GM21528 (cell line): ENCODE data around the gene KCNJ2.

Experiments
- ATAC-seq: cut with Tn5 transposase; IDR thresholded peaks from one replicate; pipeline ENCODE4 v1.9.1; 2021; ENCODE audit warnings: mild to moderate bottlenecking, moderate library complexity; ENCODE audit not compliant: unreplicated experiment, low FRiP score

The KCNJ2 gene

GRCh38 chr17:70168977-70169708, at the start of gene KCNJ2:
Gene KCNJ2, plus strand, starts transcription at chr17:70169532. Its CDS starts 5,508 bp downstream, at chr17:70175040.
- peak; percentile 98 for ATAC-seq

GRCh38 chr17:70119545-70119944, 49.8 kb upstream of the KCNJ2 start:
- no peak for ATAC-seq

GRCh38 chr17:70119983-70120382, 49.3 kb upstream of the KCNJ2 start:
- no peak for ATAC-seq

GRCh38 chr17:70120425-70120824, 48.9 kb upstream of the KCNJ2 start:
- no peak for ATAC-seq

GRCh38 chr17:70121126-70121525, 48.2 kb upstream of the KCNJ2 start:
- ATAC-seq, result no peak

GRCh38 chr17:70123193-70123592, 46.1 kb upstream of the KCNJ2 start:
- no peak for ATAC-seq

- no peak for ATAC-seq
Observed at GRCh38 chr17:70124723-70125122, 44.6 kb upstream of the KCNJ2 start.

GRCh38 chr17:70127221-70127873, 42.0 kb upstream of the KCNJ2 start:
- no peak for ATAC-seq

- ATAC-seq, result no peak
Observed at GRCh38 chr17:70128727-70129238, 40.5 kb upstream of the KCNJ2 start.

- no peak for ATAC-seq
Observed at GRCh38 chr17:70130289-70130688, 39.0 kb upstream of the KCNJ2 start.

GRCh38 chr17:70132505-70132904, 36.8 kb upstream of the KCNJ2 start:
- ATAC-seq, result no peak

- no peak for ATAC-seq
Observed at GRCh38 chr17:70134042-70134441, 35.3 kb upstream of the KCNJ2 start.

GRCh38 chr17:70134777-70135176, 34.6 kb upstream of the KCNJ2 start:
- ATAC-seq, result no peak

GRCh38 chr17:70136131-70136530, 33.2 kb upstream of the KCNJ2 start:
- ATAC-seq, result no peak

GRCh38 chr17:70137451-70138230, 31.7 kb upstream of the KCNJ2 start:
- peak; percentile 100 for ATAC-seq

- no peak for ATAC-seq
Observed at GRCh38 chr17:70138291-70138865, 31.0 kb upstream of the KCNJ2 start.

- no peak for ATAC-seq
Observed at GRCh38 chr17:70139449-70139993, 29.8 kb upstream of the KCNJ2 start.

- no peak for ATAC-seq
Observed at GRCh38 chr17:70144260-70144846, 25.0 kb upstream of the KCNJ2 start.

- ATAC-seq, result no peak
Observed at GRCh38 chr17:70153210-70153609, 16.1 kb upstream of the KCNJ2 start.

- no peak for ATAC-seq
Observed at GRCh38 chr17:70157151-70157550, 12.2 kb upstream of the KCNJ2 start.
